Measurements from ENCODE around the gene MICA. TPM values are rescaled to one million over a fixed set of nuclear protein-coding genes. Genes with fewer than 3 reads are reported as not detected.
A peak's percentile ranks its signal among the peaks of the same experiment; 100 is the strongest.

MICA gene
- total and polyA plus RNA-seq, 7 donors: 13.2 to 46.5 (median 24.0) TPM

- Histone ChIP-seq H3K9me3 (no peaks in the 10 kb centered on the region), H3K36me3 (peaks cover 0 to 5% (median 2%) of the 10 kb centered on the region in 4 donors), H3K4me3 (peak overlapping the region; percentile 56 to 77 (median 66)), H3K27ac (peak overlapping the region; percentile 76 to 97 (median 83)), H3K27me3 (no peaks in the 10 kb centered on the region), H3K4me1 (peaks cover 0 to 16% (median 15%) of the 10 kb centered on the region in 4 donors)
- intact Hi-C loops (cut with DNase I): loop anchor here (1.0 kb wide), 1 partner anchor 84 kb away; the partner anchor contains the start of gene HLA-C
- 1 to 2% methylated on average over 80 to 83 of the region's 83 CpGs for whole genome bisulfite sequencing, 2 donors
- TF ChIP-seq POLR2AphosphoS5 (IDR thresholded peaks at IDR 0.05) (peak in 2 of 4 donors; percentile 20 to 31), CTCF (IDR thresholded peaks at IDR 0.05) (no peak)
- DNase-seq: peak; percentile 77
Observed at GRCh38 chr6:31356216-31356945, 47.0 kb upstream of the MICA start.

GRCh38 chr6:31356946-31357466, 46.4 kb upstream of the MICA start, which contains the start of gene HLA-B:
Gene HLA-B, minus strand, starts transcription at chr6:31357179. Its CDS starts 21 bp downstream, at chr6:31357158.
- H3K27me3 ChIP-seq: no peaks in the 10 kb centered on the region
- H3K4me1 ChIP-seq: peaks cover 0 to 16% (median 15%) of the 10 kb centered on the region in 4 donors
- WGBS, 2 donors: 0% methylated on average over 39 of the region's 39 CpGs
- TF ChIP-seq POLR2AphosphoS5 (IDR thresholded peaks at IDR 0.05): peak in 2 of 4 donors; percentile 91 to 98
- TF ChIP-seq CTCF (IDR thresholded peaks at IDR 0.05): no peak
- TF ChIP-seq EP300 (IDR thresholded peaks at IDR 0.05): no peak
- TF ChIP-seq POLR2A (IDR thresholded peaks at IDR 0.05): peak in 1 of 2 donors; percentile 97
- peaks cover 0 to 5% (median 2%) of the 10 kb centered on the region in 4 donors for H3K36me3 ChIP-seq
- peak within 1 kb of the TSS; percentile 56 to 77 (median 66) for H3K4me3 ChIP-seq
- H3K9me3 ChIP-seq: no peaks in the 10 kb centered on the region
- intact Hi-C loops (cut with DNase I): loop anchor here (1.0 kb wide), 1 partner anchor 85 kb away; the partner anchor contains the start of gene HLA-C
- peak; percentile 94 for DNase-seq
- H3K27ac ChIP-seq: peak within 1 kb of the TSS; percentile 76 to 97 (median 83)

GRCh38 chr6:31357886-31358285, 45.5 kb upstream of the MICA start:
- intact Hi-C loops (cut with DNase I): no loop called here
- TF ChIP-seq POLR2A (IDR thresholded peaks at IDR 0.05) (no peak), EP300 (IDR thresholded peaks at IDR 0.05) (no peak), CTCF (IDR thresholded peaks at IDR 0.05) (no peak), POLR2AphosphoS5 (IDR thresholded peaks at IDR 0.05) (no peak)

GRCh38 chr6:31358302-31358701, 45.1 kb upstream of the MICA start:
- DNase-seq: no peak
- Histone ChIP-seq H3K9me3 (no peaks in the 10 kb centered on the region), H3K27me3 (no peaks in the 10 kb centered on the region), H3K27ac (no peak overlapping the region), H3K36me3 (peaks cover 0 to 5% (median 2%) of the 10 kb centered on the region in 4 donors), H3K4me3 (no peak overlapping the region), H3K4me1 (peaks cover 0 to 16% (median 15%) of the 10 kb centered on the region in 4 donors)
- intact Hi-C loops (cut with DNase I): no loop called here
- TF ChIP-seq EP300 (IDR thresholded peaks at IDR 0.05) (no peak), CTCF (IDR thresholded peaks at IDR 0.05) (no peak), POLR2A (IDR thresholded peaks at IDR 0.05) (no peak), POLR2AphosphoS5 (IDR thresholded peaks at IDR 0.05) (no peak)
- 38 to 60% methylated on average over 4 of the region's 4 CpGs for WGBS, 2 donors

More at GRCh38 chr6:31357886-31358285, 45.5 kb upstream of the MICA start:
- Histone ChIP-seq H3K27ac (peak overlapping the region in 2 of 4 donors; percentile 82 to 97), H3K36me3 (peaks cover 0 to 5% (median 2%) of the 10 kb centered on the region in 4 donors), H3K9me3 (no peaks in the 10 kb centered on the region), H3K4me1 (peaks cover 0 to 16% (median 15%) of the 10 kb centered on the region in 4 donors), H3K4me3 (peak overlapping the region in 1 of 4 donors; percentile 77), H3K27me3 (no peaks in the 10 kb centered on the region)
- 32 to 33% methylated on average over 6 of the region's 6 CpGs for WGBS, 2 donors
- no peak for DNase-seq
